ENCODE results near the gene MADD. TPM values are rescaled to one million over a fixed set of nuclear protein-coding genes. Genes with fewer than 3 reads are reported as not detected.

Gene MADD
- total and polyA plus RNA-seq, 2 donors (not counting 3 experiments of a cell fraction or from before 2014, with no cell fraction given) = 35.3 to 36.8 TPM

DNA sequence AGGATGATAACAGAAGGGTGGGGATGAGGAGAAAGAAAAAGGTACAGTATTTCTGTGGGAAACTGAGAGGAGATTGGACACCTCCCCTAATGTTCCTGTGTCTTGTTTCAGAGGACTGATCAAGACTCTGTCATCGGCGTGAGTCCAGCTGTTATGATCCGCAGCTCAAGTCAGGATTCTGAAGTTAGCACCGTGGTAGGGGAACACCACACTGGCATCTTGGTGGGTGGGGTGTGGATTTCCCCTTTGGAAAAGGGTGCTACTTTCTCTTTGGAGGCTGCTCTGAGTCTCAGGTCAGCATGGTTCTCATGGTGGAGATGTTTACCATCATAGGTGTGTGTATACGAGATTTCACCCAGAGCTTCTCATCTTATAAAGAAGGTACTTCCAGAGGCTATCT lies 25.5 kb downstream of the MADD start:
- intact Hi-C loops (cut with micrococcal nuclease) = no loop called here
- Histone ChIP-seq H4K20me1 (replicated peaks; ENCODE audit: control insufficient read depth, extremely low read depth, insufficient read depth, low read length) (no peaks in the 10 kb centered on the region), H3K4me2 (ENCODE audit: insufficient read depth, low read length) (no peak overlapping the region), H3K36me3 (ENCODE audit: control insufficient read depth in 2 of 2, extremely low read depth in 1 of 2, insufficient read depth in 2 of 2, low read length in 2 of 2) (peaks cover 12 to 29% of the 10 kb centered on the region in 2 experiments), H3K4me3 (replicated peaks in 1 of 3; ENCODE audit: insufficient read depth in 1 of 3, low read depth in 1 of 3, low read length in 3 of 3) (no peak overlapping the region), H3K4me1 (ENCODE audit: control insufficient read depth, extremely low read depth, insufficient read depth, low read length) (no peaks in the 10 kb centered on the region), H3K9ac (replicated peaks; ENCODE audit: extremely low read depth, insufficient read depth, low read length) (no peak overlapping the region), H3K27me3 (ENCODE audit: control insufficient read depth in 2 of 2, insufficient read depth in 2 of 2, low read length in 2 of 2) (no peaks in the 10 kb centered on the region), H3K27ac (ENCODE audit: insufficient read depth, low read depth, low read length) (no peak overlapping the region), H2AFZ (ENCODE audit: low read depth, low read length) (no peak overlapping the region), H3K9me3 (replicated peaks; ENCODE audit: control insufficient read depth, insufficient read depth, low read length) (no peaks in the 10 kb centered on the region), H3K9me1 (replicated peaks; ENCODE audit: control insufficient read depth, extremely low read depth, insufficient read depth, low read length) (no peaks in the 10 kb centered on the region), H3K79me2 (ENCODE audit: control insufficient read depth, insufficient read depth, low read length) (no peaks in the 10 kb centered on the region)
- ChIA-PET POLR2A (interaction anchor here (0.7 kb wide), 1 partner anchor 155 kb away, joined by 3 read pairs; no protein-coding TSS in a partner anchor), CTCF (interaction anchor here (0.9 to 2.1 kb wide), 2 partner anchors 11 to 59 kb away, joined by 3 to 8 read pairs; no protein-coding TSS in a partner anchor)
- dilution Hi-C loops (cut with MboI; ENCODE audit: extremely low pct_ligation_motif_present, low sequenced_read_pairs) = no loop called here
- no TSS peak for BruUV-seq (replicated peaks)
- TF ChIP-seq FOS (IDR thresholded peaks at IDR 0.05; ENCODE audit: borderline replicate concordance, insufficient read depth, low read length) = no peak
- no peak for TF ChIP-seq MYC (IDR thresholded peaks at IDR 0.05; ENCODE audit: low read depth, low read length)
- no peak for TF ChIP-seq GATA2 (IDR thresholded peaks at IDR 0.05; ENCODE audit: insufficient read depth, insufficient read length, low read depth, low read length)
- no peak for TF ChIP-seq EZH2 (IDR thresholded peaks at IDR 0.05; ENCODE audit: borderline replicate concordance, low read depth, low read length, severe bottlenecking)
- TF ChIP-seq JUN (IDR thresholded peaks at IDR 0.05; ENCODE audit: borderline replicate concordance, insufficient read depth, insufficient read length, low read depth) = no peak
- no peak for TF ChIP-seq POLR2AphosphoS5 (IDR thresholded peaks at IDR 0.05; ENCODE audit: insufficient read depth, low read depth, low read length)
- TF ChIP-seq, protein P1, sequence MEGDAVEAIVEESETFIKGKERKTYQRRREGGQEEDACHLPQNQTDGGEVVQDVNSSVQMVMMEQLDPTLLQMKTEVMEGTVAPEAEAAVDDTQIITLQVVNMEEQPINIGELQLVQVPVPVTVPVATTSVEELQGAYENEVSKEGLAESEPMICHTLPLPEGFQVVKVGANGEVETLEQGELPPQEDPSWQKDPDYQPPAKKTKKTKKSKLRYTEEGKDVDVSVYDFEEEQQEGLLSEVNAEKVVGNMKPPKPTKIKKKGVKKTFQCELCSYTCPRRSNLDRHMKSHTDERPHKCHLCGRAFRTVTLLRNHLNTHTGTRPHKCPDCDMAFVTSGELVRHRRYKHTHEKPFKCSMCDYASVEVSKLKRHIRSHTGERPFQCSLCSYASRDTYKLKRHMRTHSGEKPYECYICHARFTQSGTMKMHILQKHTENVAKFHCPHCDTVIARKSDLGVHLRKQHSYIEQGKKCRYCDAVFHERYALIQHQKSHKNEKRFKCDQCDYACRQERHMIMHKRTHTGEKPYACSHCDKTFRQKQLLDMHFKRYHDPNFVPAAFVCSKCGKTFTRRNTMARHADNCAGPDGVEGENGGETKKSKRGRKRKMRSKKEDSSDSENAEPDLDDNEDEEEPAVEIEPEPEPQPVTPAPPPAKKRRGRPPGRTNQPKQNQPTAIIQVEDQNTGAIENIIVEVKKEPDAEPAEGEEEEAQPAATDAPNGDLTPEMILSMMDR (IDR thresholded peaks at IDR 0.05; ENCODE audit: extremely low read depth in 1 of 2, insufficient read depth in 1 of 2, low read depth in 1 of 2, low read length in 2 of 2) = no peak
- TF ChIP-seq, protein P2, sequence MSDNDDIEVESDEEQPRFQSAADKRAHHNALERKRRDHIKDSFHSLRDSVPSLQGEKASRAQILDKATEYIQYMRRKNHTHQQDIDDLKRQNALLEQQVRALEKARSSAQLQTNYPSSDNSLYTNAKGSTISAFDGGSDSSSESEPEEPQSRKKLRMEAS (IDR thresholded peaks at IDR 0.05; ENCODE audit: insufficient read depth, insufficient read length) = no peak
- TF ChIP-seq POLR2A (IDR thresholded peaks at IDR 0.05; ENCODE audit: low read depth, low read length) = no peak
- DNase-seq (ENCODE audit: low read depth, low spot score) (no peak), FAIRE-seq (no peak)

All from endothelial cell of umbilical vein (primary cell).